HG03139 (cell line): ENCODE data around the gene ENTPD1.
"Not testable (repeated sequence)": the region's sequence is repeated elsewhere in the genome, so short reads cannot be mapped to it uniquely, and the experiment has no call there.

ENCODE experiments used
- ATAC-seq: cut with Tn5 transposase; IDR thresholded peaks from one replicate; pipeline ENCODE4 v1.9.1; 2021; ENCODE audit not compliant: unreplicated experiment

ENTPD1 gene

GRCh38 chr10:95793401-95794045 lies 37.6 kb downstream of the ENTPD1 start:
- ATAC-seq, result peak; percentile 47

GRCh38 chr10:95794195-95794594 lies 38.2 kb downstream of the ENTPD1 start:
- no peak for ATAC-seq

GRCh38 chr10:95795602-95796001 lies 39.6 kb downstream of the ENTPD1 start:
- no peak for ATAC-seq

- no peak for ATAC-seq
Observed at GRCh38 chr10:95796504-95796903, 40.5 kb downstream of the ENTPD1 start.

- no peak for ATAC-seq
Observed at GRCh38 chr10:95798096-95798855, 42.3 kb downstream of the ENTPD1 start.

- not testable (repeated sequence) for ATAC-seq
Observed at GRCh38 chr10:95800286-95800685, 44.3 kb downstream of the ENTPD1 start.

- not testable (repeated sequence) for ATAC-seq
Observed at GRCh38 chr10:95806687-95807380, 50.9 kb downstream of the ENTPD1 start.

- ATAC-seq, result not testable (repeated sequence)
Observed at GRCh38 chr10:95808705-95809308, 52.8 kb downstream of the ENTPD1 start.

- no peak for ATAC-seq
Observed at GRCh38 chr10:95809370-95810197, 53.6 kb downstream of the ENTPD1 start.

- ATAC-seq, result no peak
Observed at GRCh38 chr10:95810198-95810976, 54.4 kb downstream of the ENTPD1 start.

GRCh38 chr10:95813054-95813685 lies 57.2 kb downstream of the ENTPD1 start:
- no peak for ATAC-seq

GRCh38 chr10:95814011-95814727 lies 58.2 kb downstream of the ENTPD1 start:
- ATAC-seq, result no peak

GRCh38 chr10:95815133-95815532 lies 59.2 kb downstream of the ENTPD1 start:
- no peak for ATAC-seq

GRCh38 chr10:95815701-95816240 lies 59.8 kb downstream of the ENTPD1 start:
- ATAC-seq, result no peak

GRCh38 chr10:95818010-95818409 lies 62.0 kb downstream of the ENTPD1 start:
- no peak for ATAC-seq

GRCh38 chr10:95818668-95819067 lies 62.7 kb downstream of the ENTPD1 start:
- ATAC-seq, result no peak

- ATAC-seq, result no peak
Observed at GRCh38 chr10:95819620-95820329, 63.8 kb downstream of the ENTPD1 start.

- no peak for ATAC-seq
Observed at GRCh38 chr10:95820363-95820762, 64.4 kb downstream of the ENTPD1 start.
